Fibroblast of skin of left quadriceps (primary cell): ENCODE results near the gene ACACA.

Experiments
- DNase-seq, 2 experiments: peaks; one replicate each; pipeline ENCODE4 v3.0.0-alpha.2; 2013; ENCODE audit warnings: low read depth in 2 of 2

Gene ACACA

GRCh38 chr17:37039269-37039668, 367.4 kb downstream of the ACACA start:
- DNase-seq, result no peak

- DNase-seq, result peak; percentile 8 to 10
These were observed 369.0 kb downstream of the ACACA start for GRCh38 chr17:37037590-37038155.
